CD14-positive monocyte (primary cell): ENCODE results near the gene ERBB4. TPM values are rescaled to one million over a fixed set of nuclear protein-coding genes. Genes with fewer than 3 reads are reported as not detected.

Experiments used
- DNase-seq, 3 donors: peaks; one replicate each; pipeline ENCODE4 v3.0.0-alpha.2; 2011 to 2022
- H2AFZ ChIP-seq: 2 replicates; pipeline ENCODE4 v1.6.0; 2012; ENCODE audit warnings: mild to moderate bottlenecking, low read depth, low read length, inconsistent platforms; ENCODE audit not compliant: insufficient read depth, poor library complexity, severe bottlenecking
- H3K27ac ChIP-seq, 2 donors: 1 replicate in 1 of 2; 2 replicates in 1 of 2; pipeline ENCODE4 v1.5.1; 2012 to 2013; ENCODE audit warnings: low read length in 2 of 2, control low read depth in 1 of 2, inconsistent platforms in 1 of 2, low read depth in 1 of 2, mild to moderate bottlenecking in 1 of 2
- H3K27me3 ChIP-seq, 2 donors: one replicate each; pipeline versions ENCODE4 v1.6.0 to v1.6.1; 2011 to 2013; ENCODE audit warnings: low read length in 2 of 2; ENCODE audit not compliant: control insufficient read depth in 2 of 2, insufficient read depth in 2 of 2
- H3K36me3 ChIP-seq, 2 donors: replicated peaks in 1 of 2; 1 replicate in 1 of 2; 2 replicates in 1 of 2; pipeline versions ENCODE4 v1.5.1 to v1.6.1; 2012 to 2013; ENCODE audit warnings: low read length in 2 of 2, control low read depth in 1 of 2, inconsistent platforms in 1 of 2, mild to moderate bottlenecking in 1 of 2; ENCODE audit not compliant: insufficient read depth in 2 of 2, control insufficient read depth in 1 of 2
- H3K4me1 ChIP-seq, 2 donors: 1 replicate in 1 of 2; 2 replicates in 1 of 2; pipeline versions ENCODE4 v1.5.1 to v1.6.1; 2012 to 2013; ENCODE audit warnings: low read length in 2 of 2, control low read depth in 1 of 2, inconsistent platforms in 1 of 2, mild to moderate bottlenecking in 1 of 2, moderate library complexity in 1 of 2; ENCODE audit not compliant: insufficient read depth in 2 of 2, control insufficient read depth in 1 of 2
- H3K4me2 ChIP-seq: replicated peaks from 2 replicates; pipeline ENCODE3; 2012; ENCODE audit warnings: low read length, moderate library complexity, mild to moderate bottlenecking; ENCODE audit not compliant: poor library complexity, severe bottlenecking; ENCODE audit errors: extremely low read depth
- H3K4me3 ChIP-seq, 3 experiments: fragments of 200-600 bp in 1 of 3; sonication (generic) in 1 of 3; replicated peaks in 1 of 3; 1 replicate in 2 of 3; 2 replicates in 1 of 3; pipeline ENCODE4 v1.5.1; 2011 to 2013; ENCODE audit warnings: low read length in 3 of 3, mild to moderate bottlenecking in 3 of 3, control low read depth in 2 of 3, low read depth in 2 of 3, inconsistent platforms in 1 of 3, moderate library complexity in 1 of 3
- H3K79me2 ChIP-seq: 2 replicates; pipeline ENCODE4 v1.6.0; 2012; ENCODE audit warnings: mild to moderate bottlenecking, control low read depth, inconsistent platforms, low read length, moderate library complexity; ENCODE audit not compliant: insufficient read depth
- H3K9ac ChIP-seq: 2 replicates; pipeline ENCODE4 v1.6.0; 2017; ENCODE audit warnings: low read length, mild to moderate bottlenecking; ENCODE audit not compliant: insufficient read depth, poor library complexity, severe bottlenecking
- H3K9me3 ChIP-seq, 2 donors: replicated peaks in 1 of 2; 1 replicate in 1 of 2; 2 replicates in 1 of 2; pipeline versions ENCODE4 v1.5.1 to v1.6.1; 2012 to 2013; ENCODE audit warnings: low read length in 2 of 2, control low read depth in 1 of 2; ENCODE audit not compliant: control insufficient read depth in 1 of 2, insufficient read depth in 1 of 2
- H4K20me1 ChIP-seq: 2 replicates; pipeline ENCODE4 v1.6.0; 2012; ENCODE audit warnings: mild to moderate bottlenecking, low read length, control low read depth, moderate library complexity; ENCODE audit not compliant: insufficient read depth
- H3K27ac Mint-ChIP-seq, 7 donors: one replicate each; pipeline ENCODE4 v1.8.0; 2020; ENCODE audit warnings: mild to moderate bottlenecking in 7 of 7, mixed read lengths in 7 of 7, moderate library complexity in 6 of 7, inconsistent platforms in 2 of 7
- H3K27me3 Mint-ChIP-seq, 3 donors: one replicate each; pipeline ENCODE4 v1.8.0; 2021 to 2022; ENCODE audit warnings: low read depth in 3 of 3, mild to moderate bottlenecking in 3 of 3, mixed read lengths in 3 of 3, moderate library complexity in 3 of 3, inconsistent platforms in 1 of 3
- H3K36me3 Mint-ChIP-seq, 2 donors: one replicate each; pipeline ENCODE4 v1.8.0; 2020; ENCODE audit warnings: mixed read lengths in 2 of 2, inconsistent platforms in 1 of 2, mild to moderate bottlenecking in 1 of 2
- H3K4me1 Mint-ChIP-seq: one replicate; pipeline ENCODE4 v1.8.0; 2020; ENCODE audit warnings: mild to moderate bottlenecking, mixed read lengths
- H3K4me3 Mint-ChIP-seq, 2 donors: one replicate each; pipeline ENCODE4 v1.8.0; 2020; ENCODE audit warnings: mild to moderate bottlenecking in 2 of 2, mixed read lengths in 2 of 2, moderate library complexity in 1 of 2
- H3K9me3 Mint-ChIP-seq, 7 donors: one replicate each; pipeline ENCODE4 v1.8.0; 2020 to 2022; ENCODE audit warnings: mixed read lengths in 7 of 7, mild to moderate bottlenecking in 6 of 7, moderate library complexity in 6 of 7, inconsistent platforms in 2 of 7
- WGBS: methylation state at CpG from one replicate; pipeline ENCODE4 v1.1.5; 2013; ENCODE audit warnings: missing lambda C conversion rate; ENCODE audit not compliant: insufficient coverage; 5-methylcytosine and 5-hydroxymethylcytosine counted together
- intact Hi-C, 2 donors: fragments of 100-400 bp; cut with micrococcal nuclease; formaldehyde crosslinking; loops; one replicate each; pipeline versions ENCODE4 v1.15.0 to v1.15.1; 2023
- polyA plus RNA-seq, 3 donors: library from polyadenylated mRNA; depleted of rRNA in 1 of 3; unstranded in 2 of 3; stranded (reverse) in 1 of 3; fragments of 300-500 nt in 2 of 3; fragments of >200 nt in 1 of 3; fragmentation: Illumina TruSeq in 2 of 3; gene quantifications; 1 replicate in 2 of 3; 2 replicates in 1 of 3; pipeline ENCODE4 v1.2.3, GENCODE V29; 2012 to 2021
- TF ChIP-seq, protein P1 (sequence below): fragments of 200-600 bp; IDR thresholded peaks from one replicate; pipeline ENCODE4 v1.8.0; 2022; ENCODE audit warnings: antibody characterized with exemption, mild to moderate bottlenecking

Gene ERBB4
- polyA plus RNA-seq, 3 donors, result not detected

DNA sequence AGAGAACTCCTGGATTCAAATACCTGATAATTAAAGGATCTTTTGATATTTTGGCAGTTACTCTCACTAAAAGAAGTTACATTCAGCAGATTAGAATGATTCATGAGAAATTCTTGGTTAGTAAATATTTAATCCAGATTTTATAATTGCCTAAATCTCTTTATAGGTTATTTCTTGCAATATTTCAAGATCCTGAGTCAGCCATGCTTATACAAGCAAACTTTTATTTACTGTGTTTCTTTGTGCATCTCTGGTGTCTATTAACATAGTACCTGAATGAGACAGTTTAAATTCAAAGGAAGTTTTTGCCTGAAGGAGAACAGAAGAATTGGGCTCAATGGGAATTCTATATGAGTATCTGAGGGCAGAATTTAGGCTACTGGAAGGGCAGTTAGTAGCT lies 249.3 kb downstream of the ERBB4 start:
- H3K4me2 ChIP-seq, result no peak overlapping the region
- no peaks in the 10 kb centered on the region for H3K4me1 Mint-ChIP-seq
- no peak for DNase-seq
- H3K27me3 ChIP-seq, result no peaks in the 10 kb centered on the region
- H3K9ac ChIP-seq, result no peak overlapping the region
- H3K4me1 ChIP-seq, result no peaks in the 10 kb centered on the region
- peaks cover 0 to 5% (median 2%) of the 10 kb centered on the region in 7 donors for H3K9me3 Mint-ChIP-seq
- intact Hi-C loops, result no loop called here
- H4K20me1 ChIP-seq, result no peaks in the 10 kb centered on the region
- no peaks in the 10 kb centered on the region for H3K36me3 Mint-ChIP-seq
- no peaks in the 10 kb centered on the region for H3K36me3 ChIP-seq
- H3K79me2 ChIP-seq, result no peaks in the 10 kb centered on the region
- H2AFZ ChIP-seq, result no peak overlapping the region
- no peaks in the 10 kb centered on the region for H3K27me3 Mint-ChIP-seq
- H3K27ac Mint-ChIP-seq, result no peak overlapping the region
- H3K4me3 Mint-ChIP-seq, result no peak overlapping the region
- H3K4me3 ChIP-seq, result no peak overlapping the region
- TF ChIP-seq, protein P1, sequence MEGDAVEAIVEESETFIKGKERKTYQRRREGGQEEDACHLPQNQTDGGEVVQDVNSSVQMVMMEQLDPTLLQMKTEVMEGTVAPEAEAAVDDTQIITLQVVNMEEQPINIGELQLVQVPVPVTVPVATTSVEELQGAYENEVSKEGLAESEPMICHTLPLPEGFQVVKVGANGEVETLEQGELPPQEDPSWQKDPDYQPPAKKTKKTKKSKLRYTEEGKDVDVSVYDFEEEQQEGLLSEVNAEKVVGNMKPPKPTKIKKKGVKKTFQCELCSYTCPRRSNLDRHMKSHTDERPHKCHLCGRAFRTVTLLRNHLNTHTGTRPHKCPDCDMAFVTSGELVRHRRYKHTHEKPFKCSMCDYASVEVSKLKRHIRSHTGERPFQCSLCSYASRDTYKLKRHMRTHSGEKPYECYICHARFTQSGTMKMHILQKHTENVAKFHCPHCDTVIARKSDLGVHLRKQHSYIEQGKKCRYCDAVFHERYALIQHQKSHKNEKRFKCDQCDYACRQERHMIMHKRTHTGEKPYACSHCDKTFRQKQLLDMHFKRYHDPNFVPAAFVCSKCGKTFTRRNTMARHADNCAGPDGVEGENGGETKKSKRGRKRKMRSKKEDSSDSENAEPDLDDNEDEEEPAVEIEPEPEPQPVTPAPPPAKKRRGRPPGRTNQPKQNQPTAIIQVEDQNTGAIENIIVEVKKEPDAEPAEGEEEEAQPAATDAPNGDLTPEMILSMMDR, result no peak
- H3K9me3 ChIP-seq, result no peaks in the 10 kb centered on the region
- no peak overlapping the region for H3K27ac ChIP-seq

DNA sequence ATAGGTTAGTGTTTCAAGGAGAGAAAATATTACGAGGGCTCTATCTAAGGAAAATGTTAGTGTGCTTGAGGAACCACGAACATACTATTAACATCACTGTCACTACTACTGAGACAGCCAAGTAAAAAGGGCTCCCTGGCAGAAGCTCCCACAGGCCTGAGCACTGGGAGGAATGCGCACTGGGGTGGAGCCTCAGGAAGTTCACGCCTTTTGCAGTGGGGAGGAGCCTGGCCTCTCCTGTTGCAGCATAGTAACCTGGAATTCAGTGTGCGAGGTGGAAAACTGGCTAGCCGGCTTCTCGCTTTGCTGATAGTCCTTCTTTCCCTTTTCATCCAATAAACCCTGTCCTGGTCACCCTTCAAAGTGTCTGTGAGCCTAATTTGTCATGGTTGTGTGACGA lies 250.3 kb downstream of the ERBB4 start:
- H3K27me3 Mint-ChIP-seq, result no peaks in the 10 kb centered on the region
- intact Hi-C loops, result no loop called here
- WGBS, result 80% methylated on average over 5 of the region's 8 CpGs
- H3K4me2 ChIP-seq, result no peak overlapping the region
- H2AFZ ChIP-seq, result no peak overlapping the region
- no peaks in the 10 kb centered on the region for H3K27me3 ChIP-seq
- H3K4me1 ChIP-seq, result no peaks in the 10 kb centered on the region
- no peak overlapping the region for H3K4me3 Mint-ChIP-seq
- no peaks in the 10 kb centered on the region for H3K9me3 ChIP-seq
- H3K27ac Mint-ChIP-seq, result no peak overlapping the region
- no peaks in the 10 kb centered on the region for H3K36me3 ChIP-seq
- H3K27ac ChIP-seq, result no peak overlapping the region
- TF ChIP-seq, protein P1, result no peak
- H3K36me3 Mint-ChIP-seq, result no peaks in the 10 kb centered on the region
- no peak overlapping the region for H3K4me3 ChIP-seq
- H3K9ac ChIP-seq, result no peak overlapping the region
- no peaks in the 10 kb centered on the region for H3K79me2 ChIP-seq
- H3K4me1 Mint-ChIP-seq, result no peaks in the 10 kb centered on the region
- peaks cover 0 to 5% (median 2%) of the 10 kb centered on the region in 7 donors for H3K9me3 Mint-ChIP-seq
- DNase-seq, result no peak
- no peaks in the 10 kb centered on the region for H4K20me1 ChIP-seq
